HG02884 (cell line): Measurements from ENCODE around the gene MEIKIN.
"Not testable (repeated sequence)": the region's sequence is repeated elsewhere in the genome, so short reads cannot be mapped to it uniquely, and the experiment has no call there.

ENCODE experiments used
- ATAC-seq: cut with Tn5 transposase; IDR thresholded peaks from one replicate; pipeline ENCODE4 v1.9.1; 2021; ENCODE audit warnings: mild to moderate bottlenecking, moderate library complexity; ENCODE audit not compliant: unreplicated experiment

The MEIKIN gene

GRCh38 chr5:131818001-131818724 is 127.3 kb downstream of the MEIKIN start:
- ATAC-seq, result no peak

- ATAC-seq, result no peak
Measured at GRCh38 chr5:131814990-131815389, 130.5 kb downstream of the MEIKIN start.

DNA sequence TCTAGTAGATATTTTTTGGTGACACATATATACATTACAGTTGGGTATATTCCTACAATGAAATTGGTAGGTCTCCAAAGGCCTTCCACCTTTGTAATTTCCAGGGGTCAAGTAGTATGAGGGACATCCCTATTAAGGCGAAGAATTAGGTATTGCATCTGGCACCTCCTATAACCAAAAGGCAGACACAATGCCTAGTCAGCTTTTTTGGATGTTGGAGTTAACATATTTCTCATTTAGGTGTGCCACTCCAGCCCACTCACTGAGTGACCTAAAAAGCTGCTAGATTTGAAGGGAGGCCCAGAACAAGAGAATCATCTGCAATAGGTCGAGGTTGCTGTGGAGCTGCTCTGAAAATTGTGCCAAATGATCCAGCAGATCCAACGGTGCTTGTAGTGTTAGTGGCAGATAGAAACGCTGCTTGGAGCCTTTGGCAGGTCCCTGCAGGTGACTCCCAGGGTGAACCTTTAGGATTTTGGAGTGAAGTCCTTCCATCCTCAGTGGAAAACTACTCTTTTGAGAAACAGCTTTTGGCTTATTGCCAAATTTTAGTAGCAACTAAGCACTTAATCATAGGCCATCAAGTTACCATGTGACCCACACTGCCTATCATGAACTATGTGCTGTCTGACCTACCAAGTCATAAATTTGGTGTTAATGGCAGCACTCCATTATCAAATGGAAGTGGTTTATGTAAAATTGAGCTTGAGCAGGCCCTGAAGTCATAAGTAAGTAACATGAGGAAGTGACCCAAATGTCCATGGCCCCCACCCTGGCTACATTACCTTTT is 132.9 kb downstream of the MEIKIN start:
- no peak for ATAC-seq

DNA sequence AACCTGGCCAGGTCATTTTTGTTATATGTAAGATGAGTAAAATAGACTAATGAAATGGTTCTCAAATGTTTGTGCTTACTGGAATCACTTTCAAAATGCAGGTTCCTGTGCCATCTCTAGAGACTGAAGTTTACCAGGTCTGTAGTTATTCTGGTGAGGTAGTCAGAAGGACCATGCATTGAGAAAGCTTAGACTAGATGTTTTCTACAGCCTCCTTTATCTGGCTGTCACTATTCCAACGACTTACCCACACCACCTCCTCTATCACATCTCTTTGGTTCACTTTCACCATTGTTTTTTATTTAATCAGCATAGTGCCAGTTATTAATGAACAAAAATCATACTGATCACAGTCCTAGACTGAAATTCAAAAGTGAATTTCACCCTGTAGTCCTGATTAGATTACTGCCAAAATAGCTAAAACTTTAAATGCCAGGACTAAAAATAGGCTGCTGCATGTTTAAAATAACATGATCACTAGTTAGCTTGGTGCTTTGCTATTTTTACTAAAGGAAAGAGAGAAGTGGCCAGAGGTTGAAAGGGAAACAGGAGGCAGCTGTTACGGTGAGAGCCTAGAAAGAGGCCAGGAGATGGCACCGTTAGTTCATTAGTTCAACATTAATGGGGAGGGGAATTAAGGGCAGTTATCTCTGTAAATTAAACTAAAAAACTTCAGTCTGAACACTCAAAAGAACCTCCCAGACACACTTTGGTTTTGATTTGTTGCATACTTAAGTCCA is 134.8 kb downstream of the MEIKIN start:
- no peak for ATAC-seq

DNA sequence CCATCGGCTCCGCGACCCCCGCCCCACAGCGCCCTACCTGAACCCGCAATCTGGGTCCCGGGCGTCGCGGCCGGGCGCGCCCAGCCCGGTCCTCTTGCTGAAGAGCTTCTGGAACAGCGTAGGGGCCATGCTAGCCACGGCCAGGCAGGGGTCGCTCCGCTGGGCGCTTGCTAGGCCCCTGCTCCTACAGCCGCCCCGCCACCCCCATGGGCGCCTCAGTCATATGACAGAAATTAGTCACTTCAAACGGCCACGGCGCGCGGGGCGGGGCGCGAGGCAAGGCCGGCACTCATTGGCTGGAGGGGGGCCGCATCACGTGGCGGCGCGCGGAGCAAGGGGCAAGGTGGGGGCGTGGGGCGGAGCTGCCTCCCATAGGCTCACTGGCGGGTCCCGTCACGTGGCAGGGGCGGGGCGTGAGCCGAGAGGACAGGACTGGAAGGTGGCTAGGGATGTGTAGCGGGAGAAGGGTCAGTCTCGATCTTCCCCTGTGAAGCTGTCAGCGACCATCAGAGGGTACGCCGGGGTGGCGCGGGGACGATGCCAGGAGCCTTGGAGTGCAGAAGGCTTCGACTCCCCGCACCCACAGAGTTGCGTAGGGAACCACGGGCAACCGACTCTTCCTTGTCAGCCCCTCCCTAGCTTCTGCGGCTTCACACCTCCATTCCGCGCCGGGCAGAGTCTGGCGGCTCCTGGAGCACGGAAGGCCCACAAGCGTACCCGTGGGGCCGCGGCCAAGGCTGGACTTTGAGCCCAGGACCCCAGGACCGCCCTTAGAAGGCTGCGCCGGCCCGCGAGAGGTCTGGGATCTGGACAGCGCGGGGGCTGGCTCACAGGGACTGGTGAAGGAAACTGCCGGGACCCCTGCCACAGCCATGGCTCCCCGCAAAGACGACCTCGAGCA is 148.4 kb downstream of the MEIKIN start, which contains the start of gene FNIP1:
Gene FNIP1, minus strand, starts transcription at position 225 of the 901 bp plus-strand sequence. Its CDS starts 96 bp downstream, at position 129.
- ATAC-seq, result peak; percentile 86

GRCh38 chr5:131795879-131796792 is 149.3 kb downstream of the MEIKIN start:
- peak; percentile 9 for ATAC-seq

- ATAC-seq, result no peak
Measured at GRCh38 chr5:131795228-131795627, 150.2 kb downstream of the MEIKIN start.

- no peak for ATAC-seq
Measured at GRCh38 chr5:131794586-131794985, 150.9 kb downstream of the MEIKIN start.

DNA sequence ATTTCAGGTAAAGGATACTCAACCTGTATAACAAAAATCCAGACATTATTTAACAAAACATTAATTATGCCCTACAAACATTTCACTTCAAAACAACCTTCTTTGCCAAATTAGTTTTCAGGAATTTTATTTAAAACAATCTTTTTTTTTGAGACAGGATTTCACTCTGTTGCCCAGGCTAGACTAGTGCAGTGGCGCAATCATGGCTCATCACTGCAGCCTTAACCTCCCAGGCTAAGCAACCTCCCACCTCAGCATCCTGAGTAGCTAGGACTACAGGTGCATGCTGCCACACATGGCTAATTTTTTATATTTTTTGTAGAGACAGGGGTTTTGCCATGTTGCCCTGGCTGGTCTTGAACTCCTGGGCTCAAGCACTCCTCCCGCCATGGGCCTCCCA is 152.6 kb downstream of the MEIKIN start:
- ATAC-seq, result no peak

DNA sequence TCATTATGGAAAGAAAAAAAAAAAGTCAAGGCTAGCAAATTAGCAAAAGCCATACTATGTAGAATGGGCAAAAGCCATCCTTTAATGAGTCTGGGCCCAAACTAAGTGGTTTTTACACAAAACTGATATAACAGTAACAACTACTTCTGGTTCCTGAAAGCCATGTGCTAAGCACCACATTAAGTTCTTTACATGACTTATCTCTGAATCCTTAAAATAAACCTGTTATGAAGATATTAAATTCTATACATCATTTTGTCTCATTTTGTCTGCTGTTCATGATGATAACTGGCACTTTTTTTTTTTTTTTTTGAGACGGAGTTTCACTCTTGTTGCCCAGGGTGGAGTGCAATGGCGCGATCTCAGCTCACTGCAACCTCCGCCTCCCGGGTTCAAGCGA is 153.6 kb downstream of the MEIKIN start:
- no peak for ATAC-seq

DNA sequence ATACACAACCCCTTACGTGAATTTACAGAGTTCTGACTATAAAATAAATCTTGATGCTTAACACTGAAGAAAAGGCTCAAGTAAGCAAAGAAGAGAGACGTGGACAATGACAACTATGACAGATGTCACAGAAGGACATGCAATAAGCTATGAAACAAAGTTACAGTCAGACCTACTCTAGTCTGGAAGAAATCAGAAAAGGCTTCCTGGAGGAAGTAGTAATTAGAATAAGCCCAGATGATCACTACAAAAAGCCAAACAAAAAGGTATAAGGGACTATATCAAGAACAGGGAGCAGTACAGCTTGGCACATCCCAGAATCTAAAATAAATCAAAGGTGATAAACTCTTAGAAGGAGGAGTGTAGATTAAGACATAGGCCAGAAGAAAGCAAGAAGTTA is 154.9 kb downstream of the MEIKIN start:
- no peak for ATAC-seq

GRCh38 chr5:131789765-131790164 is 155.7 kb downstream of the MEIKIN start:
- ATAC-seq, result no peak

GRCh38 chr5:131787736-131788135 is 157.7 kb downstream of the MEIKIN start:
- ATAC-seq, result no peak

- no peak for ATAC-seq
Measured at GRCh38 chr5:131786900-131787692, 158.4 kb downstream of the MEIKIN start.

GRCh38 chr5:131786036-131786435 is 159.4 kb downstream of the MEIKIN start:
- ATAC-seq, result no peak

GRCh38 chr5:131783874-131784273 is 161.6 kb downstream of the MEIKIN start:
- no peak for ATAC-seq

DNA sequence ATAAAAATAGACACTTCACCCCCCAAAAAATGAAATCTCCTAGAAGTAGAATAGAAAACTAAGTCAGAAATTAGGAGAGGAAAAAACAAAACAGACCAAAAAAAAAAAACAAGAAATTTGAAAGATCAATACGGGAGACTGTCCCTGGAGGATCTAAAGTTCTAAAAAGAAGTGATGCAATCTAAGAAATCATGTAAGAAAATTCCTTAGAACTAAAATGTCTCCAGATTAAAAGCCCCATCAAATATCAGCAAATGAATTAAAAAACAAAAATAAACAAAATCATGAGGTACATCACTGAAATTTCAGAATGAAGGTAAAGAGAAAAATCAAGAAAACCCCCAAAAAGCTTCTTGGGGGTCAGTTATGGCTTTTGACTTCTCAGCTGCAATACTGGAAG is 162.1 kb downstream of the MEIKIN start:
- no peak for ATAC-seq

GRCh38 chr5:131782717-131783116 is 162.7 kb downstream of the MEIKIN start:
- no peak for ATAC-seq

- ATAC-seq, result not testable (repeated sequence)
Measured at GRCh38 chr5:131778141-131778540, 167.3 kb downstream of the MEIKIN start.
